ENCODE data around the gene CD244.

Gene CD244

DNA sequence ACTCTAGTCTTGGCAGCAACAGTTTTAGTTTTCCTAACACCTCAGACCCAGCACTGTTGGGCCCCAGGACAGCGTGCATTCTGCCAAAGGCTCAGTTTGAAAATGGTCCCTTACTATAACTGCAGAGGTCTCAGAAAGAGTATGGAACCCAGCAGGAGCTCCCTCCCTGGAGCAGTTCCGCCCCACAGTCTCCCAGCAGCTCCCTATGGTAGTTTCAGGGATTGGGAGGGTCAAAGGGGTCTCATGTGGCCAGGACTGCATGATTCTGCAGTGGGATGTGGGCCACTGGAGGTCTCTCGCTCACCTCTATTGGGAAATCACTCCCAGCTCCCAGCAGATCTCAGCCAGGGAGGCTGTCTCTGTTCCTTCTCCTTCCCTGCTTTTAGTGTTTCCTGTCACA is 54.4 kb downstream of the CD244 start:
- no peak for DNase-seq

DNA sequence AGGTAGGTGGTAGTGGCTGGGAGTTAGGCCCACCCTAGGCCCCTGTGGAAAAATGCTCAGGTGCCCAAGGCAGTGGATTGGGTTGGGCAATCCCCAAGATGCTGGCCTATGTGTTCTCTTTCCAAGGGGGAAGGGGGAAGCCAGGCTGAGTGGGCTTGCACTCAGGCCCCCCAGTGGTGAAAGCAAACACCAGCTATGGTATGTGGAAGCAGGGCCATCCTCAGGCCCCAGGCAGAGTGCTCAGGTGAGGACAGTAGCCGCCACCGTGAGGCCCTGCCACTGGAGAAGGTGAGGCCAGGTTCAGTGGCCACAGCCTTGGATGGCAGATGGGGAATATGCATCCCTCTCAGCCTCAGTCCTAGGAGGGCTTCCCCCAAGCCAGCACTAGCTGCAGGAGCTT is 54.9 kb downstream of the CD244 start:
- DNase-seq = no peak

DNA sequence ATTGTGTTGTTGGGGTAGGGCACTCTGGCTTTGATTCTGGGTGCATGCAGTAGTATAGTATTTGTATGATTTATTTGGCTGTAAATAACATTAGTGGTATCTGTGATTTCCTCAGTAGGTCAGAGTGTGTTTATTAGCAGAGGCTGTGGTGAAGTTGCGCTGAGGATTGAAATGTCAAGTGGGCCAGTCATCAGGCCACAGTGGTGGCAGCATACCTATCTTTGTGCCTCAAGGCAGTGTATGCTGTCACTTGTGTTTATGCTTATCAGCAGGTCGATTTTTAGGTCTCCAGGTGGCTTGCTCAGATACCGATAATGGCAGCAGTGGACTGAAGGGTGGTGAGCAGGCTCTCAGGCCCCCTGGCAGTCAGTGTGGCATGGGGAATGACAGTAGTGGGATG is 55.4 kb downstream of the CD244 start:
- DNase-seq = no peak

DNA sequence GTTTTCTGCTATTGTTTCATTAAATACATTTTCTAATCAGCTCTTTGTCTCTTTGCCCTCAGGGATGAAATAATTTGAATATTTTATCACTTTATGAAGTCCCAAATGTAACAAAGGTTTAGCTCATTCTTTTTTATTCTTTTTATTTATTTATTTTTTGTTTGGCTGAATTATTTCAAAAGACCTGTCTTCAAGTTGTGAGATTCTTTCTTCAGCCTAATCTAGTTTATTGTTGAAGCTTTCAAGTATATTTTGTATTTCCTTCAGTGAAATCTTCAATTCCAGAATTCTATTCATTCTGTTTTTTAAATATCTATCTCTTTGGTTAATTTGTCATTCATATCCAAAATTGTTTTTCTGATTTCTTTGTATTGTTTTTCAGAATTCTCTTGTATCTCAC is 55.9 kb downstream of the CD244 start:
- DNase-seq = no peak

DNA sequence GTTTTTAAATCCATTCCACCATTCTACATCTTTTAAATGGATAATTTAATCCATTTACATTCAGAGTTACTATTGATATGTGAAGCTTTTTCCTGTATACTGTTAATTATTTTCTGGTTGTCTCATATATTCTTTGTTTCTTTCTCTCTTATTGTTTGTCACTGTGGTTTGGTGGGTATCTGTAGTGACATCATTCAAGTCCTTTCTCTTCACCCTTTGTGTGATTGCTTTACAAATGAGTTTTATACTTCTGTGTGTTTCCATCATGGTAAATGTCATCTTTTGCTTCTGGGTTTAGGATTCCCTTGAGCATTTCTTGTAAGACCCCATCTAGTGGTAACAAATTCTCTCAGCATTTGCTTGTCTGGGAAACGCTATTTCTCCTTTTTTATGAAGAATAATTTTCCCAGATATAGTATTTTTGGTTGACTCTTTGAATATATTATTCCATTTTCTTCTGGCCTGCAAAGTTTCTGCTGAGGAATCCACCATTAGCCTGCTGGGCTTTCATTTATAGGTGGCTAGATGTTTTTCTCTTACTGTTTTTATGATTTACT is 56.5 kb downstream of the CD244 start:
- DNase-seq = no peak

DNA sequence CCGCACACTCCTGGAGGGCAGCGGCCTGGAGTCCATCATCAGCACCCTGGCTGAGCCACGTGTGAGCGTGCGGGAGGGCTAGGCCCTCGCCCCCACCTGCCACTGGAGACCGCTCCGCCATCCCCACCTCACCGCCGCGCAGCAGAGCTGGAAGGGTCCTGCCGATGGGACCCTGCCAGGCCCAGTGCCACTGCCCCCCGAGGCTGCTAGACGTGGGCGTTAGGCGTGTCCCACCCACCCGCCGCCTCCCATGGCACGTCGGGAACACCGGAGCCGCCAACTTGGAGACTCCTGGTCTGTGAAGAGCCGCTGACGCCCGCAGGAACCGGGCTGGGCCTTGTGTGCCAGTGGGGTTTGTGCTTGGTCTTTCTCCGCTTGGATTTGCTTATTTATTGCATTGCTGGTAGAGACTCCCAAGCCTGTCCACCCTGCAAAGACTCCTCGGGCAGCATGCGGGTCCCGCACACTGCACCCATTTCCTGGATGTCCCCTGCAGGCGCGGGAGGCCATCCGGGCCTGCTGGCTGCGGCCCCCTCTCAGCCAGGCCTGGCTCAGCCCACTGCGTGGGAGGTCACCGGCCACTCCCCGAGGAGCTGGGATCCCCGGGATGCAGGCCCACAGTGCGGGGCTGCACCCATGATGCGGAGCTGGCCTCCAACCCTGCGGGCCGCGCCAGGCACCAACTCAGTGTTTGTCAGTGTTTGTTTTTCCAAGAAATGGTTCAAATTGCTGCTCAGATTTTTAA is 60.7 kb downstream of the CD244 start:
- no peak for DNase-seq

DNA sequence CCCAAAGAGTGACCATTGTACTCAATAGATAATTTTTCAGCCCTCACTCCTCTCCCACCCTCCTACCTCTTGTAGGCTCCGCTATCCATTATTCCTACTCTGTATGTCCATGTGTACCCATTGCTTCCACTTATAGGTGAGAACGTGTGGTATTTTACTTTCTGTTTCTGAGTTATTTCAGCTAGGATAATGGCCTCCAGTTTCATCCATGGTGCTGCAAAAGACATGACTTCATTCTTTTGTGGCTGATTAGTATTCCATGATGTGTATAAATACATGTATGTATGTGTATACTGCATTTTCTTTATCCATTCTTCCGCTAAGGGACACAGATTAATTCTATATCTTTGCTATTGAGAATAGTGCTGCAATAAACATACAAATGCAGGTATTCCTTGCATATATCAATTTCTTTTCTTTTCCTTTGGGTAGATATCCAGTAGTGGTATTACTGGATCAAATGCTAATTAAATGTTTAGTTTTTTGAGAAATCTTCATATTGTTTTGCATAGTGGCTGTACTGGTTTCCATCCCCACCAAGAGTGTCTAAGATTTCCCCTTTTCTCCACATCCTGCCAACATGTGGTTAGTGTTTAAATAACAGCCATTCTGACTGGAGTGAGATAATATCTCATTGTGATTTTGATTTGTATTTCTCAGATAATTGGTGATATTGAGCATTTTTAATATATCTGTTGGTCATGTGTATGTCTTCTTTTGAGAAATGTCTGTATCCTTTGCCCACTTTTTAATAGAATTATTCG is 61.9 kb downstream of the CD244 start:
- DNase-seq = no peak

DNA sequence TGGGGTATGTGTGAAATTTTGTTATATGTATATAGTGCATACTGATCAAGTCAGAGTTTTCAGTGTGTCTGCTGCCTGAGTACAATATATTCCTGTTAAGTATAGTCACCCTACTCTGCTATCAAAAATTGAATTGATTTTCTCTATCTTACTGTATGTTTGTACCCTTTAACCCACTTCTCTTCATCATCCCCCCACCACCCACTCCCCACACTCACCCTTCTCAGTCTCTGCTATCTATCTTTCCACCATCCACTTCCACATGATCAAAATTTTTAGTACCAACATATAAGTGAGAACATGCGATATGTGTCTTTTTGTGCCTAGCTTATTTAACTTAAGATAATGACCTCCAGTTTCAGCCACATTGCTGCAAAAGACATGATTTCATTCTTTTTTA is 62.5 kb downstream of the CD244 start:
- no peak for DNase-seq

DNA sequence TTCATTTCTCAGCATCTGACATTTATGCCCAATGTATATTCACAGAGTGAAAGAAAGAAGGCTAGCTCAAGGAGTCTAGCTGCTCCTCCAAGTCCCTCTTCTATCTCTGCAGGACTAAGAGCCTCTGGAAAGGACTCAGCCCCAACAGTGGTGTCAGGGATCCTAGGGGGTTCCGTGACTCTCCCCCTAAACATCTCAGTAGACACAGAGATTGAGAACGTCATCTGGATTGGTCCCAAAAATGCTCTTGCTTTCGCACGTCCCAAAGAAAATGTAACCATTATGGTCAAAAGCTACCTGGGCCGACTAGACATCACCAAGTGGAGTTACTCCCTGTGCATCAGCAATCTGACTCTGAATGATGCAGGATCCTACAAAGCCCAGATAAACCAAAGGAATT is 63.0 kb downstream of the CD244 start:
- no peak for DNase-seq

DNA sequence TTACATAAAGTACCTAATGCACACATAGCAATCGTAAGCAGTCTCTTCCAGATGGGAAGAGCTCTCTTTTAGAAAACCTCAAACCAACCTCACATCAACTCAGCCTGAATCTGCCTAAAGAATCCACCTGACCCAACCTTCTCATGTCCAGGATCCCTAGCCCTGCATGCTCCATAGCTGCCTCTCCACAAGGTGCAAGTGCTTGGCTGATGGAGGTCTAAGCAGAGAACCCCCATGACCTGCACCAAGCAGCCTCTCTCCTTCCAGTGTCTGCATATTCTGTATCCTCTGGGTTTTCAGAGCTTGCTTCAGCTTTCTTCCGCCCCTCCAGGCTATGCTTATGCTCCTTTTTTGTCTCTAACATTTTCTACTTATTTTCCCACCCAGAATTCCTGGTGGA is 64.2 kb downstream of the CD244 start:
- no peak for DNase-seq

DNA sequence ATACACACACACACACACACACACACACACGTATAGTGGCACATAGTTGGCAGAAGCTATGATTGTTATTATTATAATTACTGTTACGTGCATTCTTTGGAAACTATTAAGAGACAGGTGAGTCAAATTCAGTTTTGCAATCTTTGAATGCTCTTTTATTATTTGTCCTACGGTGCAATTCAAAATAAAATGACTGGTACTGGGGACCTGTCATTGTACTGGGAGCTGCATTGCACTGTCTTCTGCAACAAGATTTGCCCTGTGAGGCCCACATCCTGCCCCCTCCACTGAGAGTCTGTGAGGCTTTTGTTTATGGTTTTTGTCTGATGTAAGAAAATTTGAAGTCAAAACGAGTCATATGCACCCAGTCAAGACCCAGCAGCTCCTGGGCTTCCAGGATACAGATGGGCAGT is 64.8 kb downstream of the CD244 start:
- peak; percentile 64 for DNase-seq

DNA sequence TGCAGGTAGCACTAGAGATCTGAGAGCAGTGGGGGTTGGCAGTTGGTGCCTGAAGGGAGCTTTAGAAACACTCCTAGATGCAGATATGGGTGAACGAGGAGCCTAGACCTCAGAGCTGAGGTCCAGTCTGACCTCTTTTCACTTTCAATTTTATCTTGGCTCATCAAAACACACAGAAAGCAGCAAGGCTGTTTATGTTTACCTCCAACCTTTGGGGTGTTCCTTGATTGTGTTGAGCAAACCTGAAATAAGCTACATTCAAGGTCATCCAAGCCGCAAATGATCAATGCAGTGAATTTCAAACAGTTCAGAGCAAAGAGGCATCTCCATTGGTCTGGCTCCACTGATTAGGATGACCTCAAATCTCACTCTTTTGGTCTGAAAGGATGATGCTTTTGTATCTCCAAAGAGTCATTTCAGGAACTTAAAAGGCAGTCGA is 65.4 kb downstream of the CD244 start:
- DNase-seq = no peak

DNA sequence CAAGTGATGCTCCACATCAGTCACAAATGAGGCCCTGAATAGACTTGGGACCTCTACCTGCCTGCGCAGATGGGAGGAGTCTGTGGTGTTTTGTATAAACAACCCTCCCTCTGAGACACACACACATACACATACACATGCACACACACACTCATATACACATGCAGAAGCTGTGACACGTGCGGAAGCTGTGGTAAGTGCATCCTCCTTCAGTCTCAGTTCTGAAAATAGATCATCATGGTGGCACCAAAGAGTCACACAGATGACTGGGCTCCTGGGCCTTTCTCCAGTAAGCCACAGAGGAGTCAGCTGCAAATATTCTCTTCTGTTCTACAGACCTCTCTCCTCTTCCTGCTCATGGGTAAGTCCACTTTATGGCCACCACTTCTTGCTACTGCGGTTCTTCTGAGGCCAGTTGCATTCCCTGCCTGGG is 66.7 kb downstream of the CD244 start, which contains the start of gene LY9:
Gene LY9, plus strand, starts transcription at position 224 of the 433 bp plus-strand sequence. Its CDS starts 14 bp downstream, at position 238.
- peak; percentile 77 for DNase-seq

DNA sequence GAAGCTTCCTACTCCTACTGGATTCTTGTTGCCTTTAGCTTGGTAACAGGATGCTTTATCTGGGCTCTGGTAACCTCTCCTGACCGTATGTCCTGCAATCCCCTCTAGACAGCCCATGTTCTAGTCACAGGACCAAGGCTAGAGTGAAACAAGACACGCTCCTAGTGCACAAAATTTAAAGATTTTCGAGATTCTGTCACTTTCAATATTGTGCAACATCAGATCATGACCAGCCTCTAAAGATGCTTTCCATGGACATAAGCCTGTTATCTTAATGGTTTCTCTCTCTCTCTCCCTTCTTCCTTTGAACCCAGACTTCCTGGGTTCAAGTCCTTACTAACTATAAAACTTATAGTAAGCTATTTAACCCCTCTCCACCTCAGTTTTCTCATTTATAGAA is 68.3 kb downstream of the CD244 start:
- no peak for DNase-seq

DNA sequence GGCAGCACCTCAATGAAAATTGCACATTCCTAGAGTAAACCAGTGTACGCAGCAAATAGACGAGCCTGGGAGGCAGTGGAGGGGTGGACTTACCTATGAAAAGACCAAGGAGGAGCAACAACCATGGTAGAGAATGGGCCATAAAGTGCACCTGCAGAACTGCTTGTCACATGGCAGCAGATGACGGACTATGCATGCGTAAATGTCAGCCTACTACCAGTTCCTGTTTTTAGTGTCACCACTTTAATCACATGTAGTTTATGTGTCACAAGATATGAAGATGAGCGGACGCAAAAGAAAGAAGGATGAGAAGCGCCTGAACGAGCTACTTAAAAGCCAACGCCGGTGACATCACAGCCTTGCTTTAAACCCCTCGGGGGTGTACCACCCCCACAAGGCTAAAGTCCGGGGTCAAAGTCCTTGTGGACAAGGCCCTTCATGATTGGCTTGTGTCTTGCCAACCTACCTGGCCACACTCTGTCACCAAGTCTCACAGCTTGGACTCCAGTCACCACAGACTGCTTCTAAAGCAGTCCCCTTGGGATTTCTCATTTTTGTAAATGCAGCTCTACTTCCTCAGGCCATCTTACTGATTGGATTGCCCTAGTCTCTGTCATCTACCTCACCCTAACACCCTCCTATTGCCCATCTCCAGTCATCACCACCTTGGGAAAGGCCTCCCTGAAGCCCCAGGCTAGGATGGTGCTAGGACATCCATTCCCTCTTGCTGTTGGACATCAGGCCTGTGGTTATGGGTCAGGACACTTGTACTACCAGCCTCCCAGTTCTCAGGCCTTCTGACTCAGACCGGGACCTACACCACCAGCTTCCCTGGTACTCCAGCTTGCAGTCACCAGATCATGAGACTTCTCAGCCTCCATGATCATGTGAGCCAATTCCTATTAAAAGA is 72.7 kb downstream of the CD244 start:
- DNase-seq = no peak

DNA sequence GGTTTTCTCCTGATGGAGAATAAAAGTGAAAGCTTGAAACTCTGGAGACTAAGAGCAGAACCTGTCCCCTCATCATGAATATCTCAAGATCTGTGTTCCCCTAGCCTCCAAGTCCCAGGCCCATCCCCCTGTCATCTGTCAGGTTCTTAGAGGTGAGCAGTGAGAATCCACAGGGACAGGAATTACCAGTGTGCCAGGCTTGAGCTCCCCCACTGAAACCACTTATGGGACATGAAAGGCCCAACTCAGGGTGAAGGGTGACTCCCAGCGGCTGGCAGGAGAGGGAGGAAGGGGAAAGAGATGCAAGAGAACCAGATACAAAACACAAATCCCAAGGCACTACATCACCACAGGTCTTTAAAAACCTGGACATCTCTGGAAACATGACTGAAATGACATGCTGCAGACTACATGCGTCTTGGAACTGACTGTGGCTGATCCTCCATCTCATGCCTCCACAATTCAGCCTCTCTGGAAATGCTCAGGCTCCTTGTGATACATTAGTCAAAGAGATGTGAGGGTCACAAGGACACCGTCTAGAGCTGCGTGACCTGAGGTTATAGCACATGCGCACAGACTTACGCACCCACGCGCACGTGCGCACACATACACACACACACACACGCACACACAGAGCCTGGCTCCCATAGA is 73.5 kb downstream of the CD244 start:
- DNase-seq = no peak

DNA sequence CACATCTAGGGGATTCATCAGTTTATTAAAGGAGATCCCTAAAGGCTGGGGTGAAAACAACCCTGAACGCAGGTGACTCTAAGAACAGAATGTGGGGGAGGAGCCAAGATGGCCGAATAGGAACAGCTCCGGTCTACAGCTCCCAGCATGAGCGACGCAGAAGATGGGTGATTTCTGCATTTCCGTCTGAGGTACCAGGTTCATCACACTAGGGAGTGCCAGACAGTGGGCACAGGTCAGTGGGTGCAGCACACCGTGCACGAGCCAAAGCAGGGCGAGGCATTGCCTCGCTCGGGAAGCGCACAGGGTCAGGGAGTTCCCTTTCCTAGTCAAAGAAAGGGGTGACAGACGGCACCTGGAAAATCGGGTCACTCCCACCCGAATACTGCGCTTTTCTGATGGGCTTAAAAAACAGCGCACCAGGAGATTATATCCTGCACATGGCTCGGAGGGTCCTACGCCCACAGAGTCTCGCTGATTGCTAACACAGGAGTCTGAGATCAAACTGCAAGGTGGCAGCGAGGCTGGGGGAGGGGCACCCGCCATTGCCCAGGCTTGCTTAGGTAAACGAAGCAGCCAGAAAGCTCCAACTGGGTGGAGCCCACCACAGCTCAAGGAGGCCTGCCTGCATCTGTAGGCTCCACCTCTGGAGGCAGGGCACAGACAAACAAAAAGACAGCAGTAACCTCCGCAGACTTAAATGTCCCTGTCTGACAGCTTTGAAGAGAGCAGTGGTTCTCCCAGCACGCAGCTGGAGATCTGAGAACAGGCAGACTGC is 79.5 kb downstream of the CD244 start:
- peak; percentile 6 for DNase-seq

DNA sequence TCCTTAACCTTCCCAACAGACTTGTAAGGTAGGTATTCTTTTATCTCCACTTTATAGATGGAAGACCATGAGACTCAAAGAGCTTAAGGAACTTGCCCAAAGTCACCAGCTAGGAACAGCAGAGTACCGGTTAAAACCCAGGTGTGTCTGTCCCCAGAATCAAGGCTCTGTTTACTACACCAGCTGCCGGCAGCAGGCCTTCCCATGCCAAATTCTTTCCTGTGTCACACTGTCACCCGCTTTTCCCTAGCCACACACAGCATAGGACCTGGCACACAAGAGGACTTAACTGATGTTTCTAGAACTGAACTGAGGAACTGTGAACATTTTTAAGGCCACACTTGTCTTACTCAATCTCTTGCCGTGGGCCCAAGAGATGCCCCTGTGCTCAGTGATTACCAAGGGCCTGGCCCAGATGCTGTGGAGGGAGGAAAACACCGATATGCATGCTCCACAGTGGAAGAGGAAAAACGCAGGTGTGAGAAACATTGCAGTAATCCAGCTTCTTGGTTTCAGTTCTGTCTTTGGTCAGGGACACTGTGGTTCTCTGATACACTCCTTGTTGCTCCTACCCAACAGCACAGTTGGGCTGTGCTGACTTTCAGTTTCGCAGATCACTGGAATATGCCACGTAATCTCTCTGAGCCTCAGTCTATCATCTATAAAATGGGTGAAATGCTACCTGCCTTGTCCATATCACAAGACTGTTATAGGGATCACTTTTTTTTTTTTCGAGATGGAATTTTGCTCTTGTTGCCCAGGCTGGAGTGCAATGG is 80.6 kb downstream of the CD244 start:
- peak; percentile 29 for DNase-seq

DNA sequence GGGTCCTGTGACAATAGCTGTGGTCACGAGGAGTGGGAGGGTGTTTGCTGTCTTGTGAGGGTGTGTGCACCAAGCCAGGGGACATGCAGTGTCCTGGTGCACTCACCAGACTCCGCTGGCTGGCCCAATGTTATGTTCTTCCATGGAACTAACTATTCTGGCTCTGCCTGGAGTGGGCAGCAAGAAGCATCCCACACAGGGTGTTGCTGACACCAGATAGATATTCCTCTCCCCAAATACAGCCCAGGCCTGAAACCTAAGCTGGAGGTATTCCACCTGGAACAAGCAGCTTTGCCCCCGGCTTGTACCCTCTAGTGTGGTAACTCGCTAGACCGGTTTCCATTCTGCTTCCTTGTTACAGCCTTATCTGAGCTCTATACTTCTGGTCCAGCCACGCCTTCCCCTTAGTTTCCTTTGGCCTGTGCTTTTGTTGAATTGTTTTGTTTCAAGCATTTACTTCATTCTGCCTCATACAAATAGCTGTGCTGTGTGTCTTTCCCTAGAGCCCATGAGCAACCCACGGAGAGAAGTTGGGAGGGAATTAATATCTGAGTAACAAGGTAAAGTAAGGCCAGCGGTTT is 81.4 kb downstream of the CD244 start:
- DNase-seq = peak; percentile 21

DNA sequence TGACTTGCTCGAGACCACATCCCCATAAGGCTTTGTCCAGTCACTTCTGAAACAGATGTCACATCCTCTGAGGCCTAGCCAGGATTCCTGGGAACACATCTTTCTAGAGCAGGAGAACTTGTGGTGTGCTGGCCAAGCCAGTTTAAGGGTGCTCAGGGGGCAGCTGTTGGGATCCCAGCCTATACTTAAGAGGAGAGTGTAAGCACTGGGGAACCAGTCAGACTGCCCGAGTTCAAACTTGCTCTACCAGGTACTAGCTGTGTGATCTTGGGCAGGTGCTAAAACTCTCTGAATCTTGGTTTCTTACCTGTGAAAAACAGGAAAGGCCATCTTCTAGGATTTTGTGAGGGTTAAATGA is 82.3 kb downstream of the CD244 start:
- DNase-seq = no peak
